IMR-90 (cell line): Measurements from ENCODE around the gene USH2A. TPM values are rescaled to one million over a fixed set of nuclear protein-coding genes. Genes with fewer than 3 reads are reported as not detected.

ENCODE experiments used
- ATAC-seq: fragments of 200-7000 bp; cut with Tn5 transposase; 2 replicates; pipeline ENCODE4 v1.9.1; 2020; ENCODE audit warnings: low read depth, mild to moderate bottlenecking, moderate library complexity
- BruUV-seq: library from RNA; stranded (reverse); fragments of 400-500 nt; replicated peaks from 2 replicates; lab custom pipeline; 2021; lab: Mats Ljungman, UMichigan
- CTCF ChIA-PET: fragments of 300-600 bp; formaldehyde crosslinking; extraction: SDS; loops from one replicate; lab custom pipeline; 2021; ENCODE audit warnings: antibody characterized with exemption; lab: Yijun Ruan, JAX
- POLR2A ChIA-PET: fragments of 300-600 bp; sonication (Branson Sonifier 250); formaldehyde crosslinking; loops from one replicate; lab custom pipeline; 2022; ENCODE audit warnings: antibody characterized with exemption; ENCODE audit not compliant: unreplicated experiment; lab: Charles Lee
- DNase-seq: peaks from one replicate; pipeline ENCODE4 v3.0.0; 2013
- H2AFZ ChIP-seq: replicated peaks from 2 replicates; pipeline ENCODE3; 2013; ENCODE audit warnings: low read length, mild to moderate bottlenecking; ENCODE audit not compliant: poor library complexity
- H2AK5ac ChIP-seq: 2 replicates; pipeline ENCODE4 v1.6.1; 2013; ENCODE audit warnings: low read depth, low read length, inconsistent platforms
- H2AK9ac ChIP-seq: replicated peaks from 2 replicates; pipeline ENCODE3; 2013; ENCODE audit warnings: mild to moderate bottlenecking, low read depth, low read length, moderate library complexity; ENCODE audit not compliant: poor library complexity
- H2BK120ac ChIP-seq: 2 replicates; pipeline ENCODE4 v1.6.1; 2013; ENCODE audit warnings: low read depth, low read length, inconsistent platforms
- H2BK15ac ChIP-seq: 3 replicates; pipeline ENCODE4 v1.6.1; 2013; ENCODE audit warnings: low read depth, low read length, inconsistent platforms
- H2BK20ac ChIP-seq: 2 replicates; pipeline ENCODE4 v1.6.1; 2013; ENCODE audit warnings: low read depth, mild to moderate bottlenecking, inconsistent platforms, low read length, moderate library complexity
- H2BK5ac ChIP-seq: 2 replicates; pipeline ENCODE4 v1.6.1; 2013; ENCODE audit warnings: mild to moderate bottlenecking, low read depth, low read length, inconsistent platforms; ENCODE audit not compliant: poor library complexity, severe bottlenecking
- H3K14ac ChIP-seq: replicated peaks from 2 replicates; pipeline ENCODE4 v1.6.1; 2013; ENCODE audit warnings: low read depth, low read length, inconsistent platforms
- H3K18ac ChIP-seq: 2 replicates; pipeline ENCODE4 v1.6.1; 2013; ENCODE audit warnings: low read depth, low read length, control low read depth
- H3K23ac ChIP-seq: 2 replicates; pipeline ENCODE4 v1.6.1; 2013; ENCODE audit warnings: low read depth, low read length, inconsistent platforms
- H3K27ac ChIP-seq: 2 replicates; pipeline ENCODE4 v1.5.1; 2013; ENCODE audit warnings: mild to moderate bottlenecking, control low read depth, low read length; ENCODE audit not compliant: insufficient read depth
- H3K27me3 ChIP-seq: 2 replicates; pipeline ENCODE4 v1.6.1; 2013; ENCODE audit warnings: low read length; ENCODE audit not compliant: control insufficient read depth, insufficient read depth
- H3K36me3 ChIP-seq: 2 replicates; pipeline ENCODE4 v1.6.1; 2013; ENCODE audit warnings: low read length, mixed read lengths; ENCODE audit not compliant: control insufficient read depth, insufficient read depth
- H3K4ac ChIP-seq: 2 replicates; pipeline ENCODE4 v1.6.1; 2013; ENCODE audit warnings: low read depth, low read length, inconsistent platforms
- H3K4me1 ChIP-seq: 2 replicates; pipeline ENCODE4 v1.6.1; 2013; ENCODE audit warnings: low read length, mixed read lengths; ENCODE audit not compliant: control insufficient read depth, insufficient read depth
- H3K4me2 ChIP-seq: 2 replicates; pipeline ENCODE4 v1.6.1; 2013; ENCODE audit warnings: low read depth, mild to moderate bottlenecking, control low read depth, low read length, moderate library complexity
- H3K4me3 ChIP-seq: 2 replicates; pipeline ENCODE4 v1.5.1; 2013; ENCODE audit warnings: low read depth, mild to moderate bottlenecking, control low read depth, low read length, moderate library complexity; ENCODE audit not compliant: insufficient read depth
- H3K56ac ChIP-seq: 2 replicates; pipeline ENCODE4 v1.6.1; 2013; ENCODE audit warnings: low read length, inconsistent platforms; ENCODE audit not compliant: insufficient read depth; ENCODE audit errors: extremely low read depth
- H3K79me1 ChIP-seq, 2 experiments: 2 replicates each; pipeline ENCODE4 v1.6.1; 2013; ENCODE audit warnings: low read length in 2 of 2, inconsistent platforms in 1 of 2, low read depth in 1 of 2
- H3K9ac ChIP-seq: 2 replicates; pipeline ENCODE4 v1.6.1; 2013; ENCODE audit warnings: low read depth, low read length, control low read depth
- H3K9me1 ChIP-seq: 2 replicates; pipeline ENCODE4 v1.6.1; 2013; ENCODE audit warnings: low read length, inconsistent platforms; ENCODE audit not compliant: insufficient read depth
- H3K9me3 ChIP-seq: 2 replicates; pipeline ENCODE4 v1.6.1; 2013; ENCODE audit warnings: low read length; ENCODE audit not compliant: control insufficient read depth, insufficient read depth
- H4K20me1 ChIP-seq: 2 replicates; pipeline ENCODE4 v1.6.1; 2013; ENCODE audit warnings: low read length, inconsistent platforms; ENCODE audit not compliant: insufficient read depth
- H4K5ac ChIP-seq: 2 replicates; pipeline ENCODE4 v1.6.1; 2013; ENCODE audit warnings: mild to moderate bottlenecking, low read depth, low read length, control low read depth
- H4K8ac ChIP-seq, 2 experiments: 2 replicates each; pipeline ENCODE4 v1.6.1; 2013; ENCODE audit warnings: low read depth in 2 of 2, low read length in 2 of 2, control low read depth in 1 of 2, inconsistent platforms in 1 of 2
- H4K91ac ChIP-seq: 2 replicates; pipeline ENCODE4 v1.6.1; 2013; ENCODE audit warnings: low read depth, low read length, inconsistent platforms; ENCODE audit not compliant: insufficient read depth
- CEBPB ChIP-seq: IDR thresholded peaks from 2 replicates; pipeline ENCODE4 v1.6.1; 2012; ENCODE audit warnings: low read depth, low read length, improper control_type of control experiment
- CHD1 ChIP-seq: IDR thresholded peaks from 2 replicates; pipeline ENCODE4 v1.6.1; 2012; ENCODE audit warnings: low read depth, low read length, improper control_type of control experiment
- CTCF ChIP-seq: conservative IDR thresholded peaks from 2 replicates; pipeline ENCODE4 v1.5.1; 2012; ENCODE audit warnings: mild to moderate bottlenecking, low read depth, low read length, improper control_type of control experiment
- FOS ChIP-seq: fragments of 150-350 bp; IDR thresholded peaks from 2 replicates; pipeline ENCODE4 v1.6.1; 2016; ENCODE audit warnings: low read depth, low read length
- MAFK ChIP-seq: IDR thresholded peaks from 2 replicates; pipeline ENCODE4 v1.6.1; 2012; ENCODE audit warnings: low read depth, low read length, improper control_type of control experiment
- MAZ ChIP-seq: IDR thresholded peaks from 2 replicates; pipeline ENCODE4 v1.6.1; 2012; ENCODE audit warnings: low read depth, mild to moderate bottlenecking, low read length, improper control_type of control experiment, moderate library complexity, borderline replicate concordance
- POLR2A ChIP-seq: IDR thresholded peaks from 2 replicates; pipeline ENCODE4 v1.6.1; 2012; ENCODE audit warnings: mild to moderate bottlenecking, low read depth, low read length
- RCOR1 ChIP-seq: IDR thresholded peaks from 2 replicates; pipeline ENCODE4 v1.6.1; 2012; ENCODE audit warnings: mild to moderate bottlenecking, low read length, improper control_type of control experiment; ENCODE audit not compliant: insufficient replicate concordance
- SMC3 ChIP-seq: fragments of 150-350 bp; IDR thresholded peaks from 2 replicates; pipeline ENCODE4 v1.6.1; 2016; ENCODE audit warnings: low read depth, mild to moderate bottlenecking, antibody characterized with exemption, low read length, moderate library complexity
- USF2 ChIP-seq: fragments of 150-350 bp; IDR thresholded peaks from 2 replicates; pipeline ENCODE4 v1.6.1; 2017; ENCODE audit warnings: mild to moderate bottlenecking, antibody characterized with exemption, low read length, low read depth
- WGBS, 2 experiments: methylation state at CpG; one replicate each; pipeline versions ENCODE4 v1.1.5 to v1.1.7; 2013; ENCODE audit warnings: missing lambda C conversion rate in 2 of 2; ENCODE audit not compliant: insufficient read length in 1 of 2; ENCODE audit errors: extremely low coverage in 2 of 2; 5-methylcytosine and 5-hydroxymethylcytosine counted together
- dilution Hi-C: fragments of 300-500 bp; cut with HindIII; formaldehyde crosslinking; loops from one replicate; pipeline ENCODE4 v1.14.3; 2018; ENCODE audit warnings: low sequenced_read_pairs; ENCODE audit not compliant: unreplicated experiment
- in situ Hi-C: fragments of 300-500 bp; cut with MboI; formaldehyde crosslinking; loops from 3 replicates; pipeline ENCODE4 v1.14.3; 2019; ENCODE audit warnings: low sequenced_read_pairs, inconsistent platforms, mixed read lengths
- intact Hi-C: fragments of 100-400 bp; cut with micrococcal nuclease; formaldehyde crosslinking; loops from 2 replicates; pipeline ENCODE4 v1.10.0; 2022
- polyA plus RNA-seq, 3 experiments: library from polyadenylated mRNA; depleted of rRNA; stranded (reverse); fragments of >200 nt; gene quantifications; 2 replicates each; pipeline ENCODE4 v1.2.3, GENCODE V29; 2012; ENCODE audit warnings: low replicate concordance in 1 of 3
- total RNA-seq: library from RNA; depleted of rRNA; stranded (reverse); fragments of >200 nt; gene quantifications from 2 replicates; pipeline ENCODE4 v1.2.3, GENCODE V29; 2012

The USH2A gene
- total and polyA plus RNA-seq, 2 of the 4 experiments (the other 2 are of a cell fraction), result under 0.01 to 0.02 TPM

GRCh38 chr1:215875712-215876111 is 547.5 kb downstream of the USH2A start:
- no peak overlapping the region for H4K5ac ChIP-seq
- no peaks in the 10 kb centered on the region for H3K79me1 ChIP-seq
- H4K91ac ChIP-seq, result no peak overlapping the region
- no peak overlapping the region for H2BK120ac ChIP-seq
- H3K9ac ChIP-seq, result no peak overlapping the region
- no peak overlapping the region for H3K14ac ChIP-seq
- H3K9me1 ChIP-seq, result no peaks in the 10 kb centered on the region
- no peak overlapping the region for H3K23ac ChIP-seq
- no peaks in the 10 kb centered on the region for H3K4me1 ChIP-seq
- no peak overlapping the region for H3K56ac ChIP-seq
- no peak overlapping the region for H3K4ac ChIP-seq
- no peak for TF ChIP-seq FOS
- no peak for TF ChIP-seq CEBPB
- no peak for TF ChIP-seq POLR2A
- no peak for TF ChIP-seq USF2
- TF ChIP-seq RCOR1, result no peak
- TF ChIP-seq MAFK, result no peak
- TF ChIP-seq SMC3, result no peak
- no peak for TF ChIP-seq MAZ
- TF ChIP-seq CTCF, result no peak
- TF ChIP-seq CHD1, result no peak
- no peak overlapping the region for H3K27ac ChIP-seq
- no peaks in the 10 kb centered on the region for H3K9me3 ChIP-seq
- no peak overlapping the region for H2BK5ac ChIP-seq
- intact Hi-C loops (no loop called here), dilution Hi-C loops (no loop called here), in situ Hi-C loops (no loop called here)
- DNase-seq (no peak), ATAC-seq (no peak)
- H2AFZ ChIP-seq, result no peak overlapping the region
- no peak overlapping the region for H2BK15ac ChIP-seq
- no peak overlapping the region for H3K18ac ChIP-seq
- no peak overlapping the region for H3K4me2 ChIP-seq
- H2AK9ac ChIP-seq, result no peak overlapping the region
- no peak overlapping the region for H2AK5ac ChIP-seq
- H2BK20ac ChIP-seq, result no peak overlapping the region
- WGBS, 2 experiments, result no CpG with 5 or more reads among the region's 1 CpG
- BruUV-seq, result no TSS peak
- H3K4me3 ChIP-seq, result no peak overlapping the region
- CTCF ChIA-PET, result no interaction called here
- POLR2A ChIA-PET, result interaction anchor here (0.8 kb wide), 1 partner anchor 172 kb away, joined by 3 read pairs; no protein-coding TSS in a partner anchor
- H4K20me1 ChIP-seq, result no peaks in the 10 kb centered on the region
- no peak overlapping the region for H4K8ac ChIP-seq
- H3K27me3 ChIP-seq, result no peaks in the 10 kb centered on the region
- H3K36me3 ChIP-seq, result no peaks in the 10 kb centered on the region
